GM12878 (cell line): ENCODE measurements around the gene RAET1G.

ENCODE experiments used
- CTCF ChIP-seq, 3 experiments: IDR thresholded peaks in 2 of 3; conservative IDR thresholded peaks in 1 of 3; 2 replicates each; pipeline ENCODE4 v1.5.1; 2011; ENCODE audit warnings: low read depth in 3 of 3, low read length in 3 of 3, mild to moderate bottlenecking in 3 of 3, control low read depth in 2 of 3, moderate library complexity in 2 of 3, inconsistent platforms in 1 of 3, mixed read lengths in 1 of 3; ENCODE audit not compliant: control insufficient read depth in 2 of 3, insufficient read depth in 1 of 3; ENCODE audit errors: extremely low read depth in 1 of 3
- EZH2 ChIP-seq: IDR thresholded peaks from 2 replicates; pipeline ENCODE4 v1.6.1; 2012; ENCODE audit warnings: low read depth, mild to moderate bottlenecking, control low read depth, inconsistent platforms, low read length, borderline replicate concordance; ENCODE audit not compliant: control insufficient read depth
- MAX ChIP-seq: IDR thresholded peaks from 2 replicates; pipeline ENCODE4 v1.6.1; 2012; ENCODE audit warnings: low read depth, low read length, improper control_type of control experiment
- NRF1 ChIP-seq: conservative IDR thresholded peaks from 2 replicates; pipeline ENCODE4 v1.6.1; 2011; ENCODE audit warnings: mild to moderate bottlenecking, low read depth, low read length, improper control_type of control experiment
- POLR2AphosphoS5 ChIP-seq: IDR thresholded peaks from 2 replicates; pipeline ENCODE4 v1.6.1; 2011; ENCODE audit warnings: mild to moderate bottlenecking, low read length, inconsistent platforms

DNA sequence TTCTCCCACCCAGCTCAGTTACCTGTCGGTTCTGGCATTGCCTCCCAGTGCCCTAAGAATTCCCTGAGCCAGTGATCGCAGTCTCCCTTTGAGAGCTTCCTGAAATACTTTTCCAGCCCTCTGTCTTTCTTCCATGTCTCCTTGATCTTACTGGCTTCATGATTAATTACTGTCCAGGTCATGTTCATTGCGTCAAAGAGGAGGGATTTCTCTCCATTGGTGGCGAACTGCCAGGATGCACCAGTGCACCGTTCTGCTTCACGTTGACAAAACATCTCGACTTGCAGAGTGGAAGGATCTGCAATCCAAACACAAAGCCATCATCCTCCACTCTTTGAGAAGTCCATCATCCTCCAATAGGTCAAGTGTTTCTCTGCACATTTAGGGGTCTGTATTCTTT lies 33.6 kb downstream of the RAET1G start:
- TF ChIP-seq POLR2AphosphoS5 (no peak), CTCF (IDR thresholded peaks at IDR 0.05 in 2 of 3, conservative IDR thresholded peaks at IDR 0.05 in 1 of 3; ENCODE audit: control insufficient read depth in 2 of 3, extremely low read depth in 1 of 3, insufficient read depth in 1 of 3, low read depth in 3 of 3, low read length in 3 of 3) (no peak), MAX (no peak), EZH2 (no peak), NRF1 (no peak)
